Fibroblast of villous mesenchyme (primary cell): ENCODE results near the gene TMEM63B. TPM values are rescaled to one million over a fixed set of nuclear protein-coding genes. Genes with fewer than 3 reads are reported as not detected.

Experiments
- DNase-seq: peaks from one replicate; pipeline ENCODE4 v3.0.0-alpha.2; 2010; ENCODE audit warnings: low read depth
- H3K4me3 ChIP-seq: 2 replicates; pipeline ENCODE4 v1.5.1; 2011; ENCODE audit warnings: low read depth, mild to moderate bottlenecking, low read length
- total RNA-seq: library from RNA; depleted of rRNA; stranded (reverse); fragments of >200 nt; gene quantifications from 2 replicates; pipeline ENCODE4 v1.2.3, GENCODE V29; 2012
- TF ChIP-seq, protein P1 (sequence below): IDR thresholded peaks from 2 replicates; pipeline ENCODE4 v1.5.1; 2012; ENCODE audit warnings: low read depth, mild to moderate bottlenecking, low read length; ENCODE audit not compliant: insufficient read depth

The TMEM63B gene
- total RNA-seq, 1 donor, result 32.4 TPM

GRCh38 chr6:44105146-44105545 is 22.2 kb upstream of the TMEM63B start:
- TF ChIP-seq, protein P1, sequence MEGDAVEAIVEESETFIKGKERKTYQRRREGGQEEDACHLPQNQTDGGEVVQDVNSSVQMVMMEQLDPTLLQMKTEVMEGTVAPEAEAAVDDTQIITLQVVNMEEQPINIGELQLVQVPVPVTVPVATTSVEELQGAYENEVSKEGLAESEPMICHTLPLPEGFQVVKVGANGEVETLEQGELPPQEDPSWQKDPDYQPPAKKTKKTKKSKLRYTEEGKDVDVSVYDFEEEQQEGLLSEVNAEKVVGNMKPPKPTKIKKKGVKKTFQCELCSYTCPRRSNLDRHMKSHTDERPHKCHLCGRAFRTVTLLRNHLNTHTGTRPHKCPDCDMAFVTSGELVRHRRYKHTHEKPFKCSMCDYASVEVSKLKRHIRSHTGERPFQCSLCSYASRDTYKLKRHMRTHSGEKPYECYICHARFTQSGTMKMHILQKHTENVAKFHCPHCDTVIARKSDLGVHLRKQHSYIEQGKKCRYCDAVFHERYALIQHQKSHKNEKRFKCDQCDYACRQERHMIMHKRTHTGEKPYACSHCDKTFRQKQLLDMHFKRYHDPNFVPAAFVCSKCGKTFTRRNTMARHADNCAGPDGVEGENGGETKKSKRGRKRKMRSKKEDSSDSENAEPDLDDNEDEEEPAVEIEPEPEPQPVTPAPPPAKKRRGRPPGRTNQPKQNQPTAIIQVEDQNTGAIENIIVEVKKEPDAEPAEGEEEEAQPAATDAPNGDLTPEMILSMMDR, result no peak
- no peak overlapping the region for H3K4me3 ChIP-seq
- DNase-seq, result no peak

DNA sequence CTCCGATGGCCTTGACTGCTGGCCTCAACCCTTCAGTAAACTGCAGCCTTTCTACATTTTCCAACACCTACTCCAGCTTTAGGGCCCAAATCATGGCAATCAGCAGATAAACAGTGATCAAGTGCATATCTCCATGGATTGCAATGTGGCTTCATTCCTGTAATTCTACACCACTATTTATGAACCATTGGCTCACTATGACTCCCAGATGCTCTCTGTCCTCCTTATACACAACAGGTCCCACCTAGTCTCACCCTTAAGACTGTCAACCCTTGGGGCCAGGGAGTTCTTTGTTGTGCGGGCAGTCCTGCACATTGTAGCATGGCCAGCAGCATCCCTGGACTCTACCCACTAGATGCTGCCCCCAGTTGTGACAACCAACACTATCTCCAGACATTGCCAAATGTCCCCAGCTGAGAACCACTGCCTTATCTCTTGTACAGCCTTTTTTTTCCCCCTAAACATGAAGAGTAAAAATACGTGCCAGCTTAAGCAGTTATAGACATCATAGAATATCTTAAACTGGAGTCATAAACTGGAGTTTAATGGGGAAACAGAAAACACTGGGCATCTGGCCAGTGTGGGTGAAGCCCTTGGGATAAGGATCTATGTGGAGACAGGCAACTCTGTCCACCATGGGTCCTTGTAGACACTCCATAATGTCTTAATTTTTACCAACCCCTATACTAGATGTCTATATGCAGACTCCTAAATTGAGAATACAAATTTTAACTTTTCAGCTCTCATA is 21.2 kb upstream of the TMEM63B start:
- TF ChIP-seq, protein P1, result no peak
- peak; percentile 49 for DNase-seq
- no peak overlapping the region for H3K4me3 ChIP-seq

DNA sequence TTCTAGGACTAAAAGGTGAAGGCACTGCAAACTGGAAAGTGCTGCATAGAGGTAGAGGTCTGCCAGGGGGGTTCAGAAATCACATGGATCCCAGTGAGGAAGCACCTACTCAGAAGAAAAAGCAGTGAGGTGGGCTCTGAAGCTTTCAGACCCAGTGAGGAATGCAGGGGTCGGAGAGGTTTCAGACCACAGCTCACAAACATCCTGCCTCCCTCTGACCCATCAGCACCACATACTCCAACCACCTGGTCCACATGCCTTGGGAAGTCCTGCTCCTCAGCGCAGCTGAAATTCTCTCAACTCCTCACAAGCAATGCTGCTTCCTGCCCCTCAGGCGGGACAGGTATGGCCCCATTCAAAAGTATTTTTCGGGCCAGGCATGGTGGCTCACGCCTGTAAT is 20.3 kb upstream of the TMEM63B start:
- TF ChIP-seq, protein P1, result no peak
- DNase-seq, result no peak
- H3K4me3 ChIP-seq, result no peak overlapping the region

GRCh38 chr6:44108471-44108870 is 18.9 kb upstream of the TMEM63B start:
- DNase-seq, result no peak
- TF ChIP-seq, protein P1, result no peak
- H3K4me3 ChIP-seq, result no peak overlapping the region

GRCh38 chr6:44109212-44109611 is 18.1 kb upstream of the TMEM63B start:
- TF ChIP-seq, protein P1, result no peak
- no peak for DNase-seq
- H3K4me3 ChIP-seq, result no peak overlapping the region

DNA sequence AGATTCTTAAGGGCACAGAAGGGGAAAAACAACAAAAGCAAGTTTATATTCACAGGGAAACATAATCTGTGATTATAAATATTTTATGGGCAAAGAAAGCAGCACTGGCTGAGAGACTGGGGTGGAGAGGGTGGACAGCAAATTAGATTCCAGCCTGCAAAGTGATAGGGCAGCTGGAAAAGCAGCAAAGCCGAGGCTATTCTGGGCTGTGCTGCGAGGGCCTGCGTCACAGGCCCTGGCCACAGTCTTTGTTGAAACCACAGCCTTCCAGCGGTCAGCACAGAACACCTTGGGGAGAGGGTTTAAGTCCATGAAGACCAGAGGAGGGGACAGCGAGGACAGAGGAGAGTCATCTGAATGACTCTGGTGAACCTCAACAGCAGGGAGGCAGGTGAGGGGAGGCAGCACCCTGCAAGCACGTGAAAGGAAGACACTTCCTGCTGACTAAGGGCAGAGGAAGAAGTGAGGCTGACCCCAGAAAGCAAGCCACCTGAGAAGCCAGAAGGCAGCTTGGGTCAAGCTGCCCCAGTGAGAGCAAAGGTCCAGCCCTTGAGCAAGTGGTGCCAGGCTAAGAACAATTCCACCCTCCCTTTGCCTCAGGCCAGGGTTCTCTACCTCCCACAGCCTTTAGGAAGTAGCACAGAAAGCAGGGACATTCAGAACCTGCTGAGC is 17.2 kb upstream of the TMEM63B start:
- TF ChIP-seq, protein P1, result no peak
- no peak overlapping the region for H3K4me3 ChIP-seq
- no peak for DNase-seq
